Hematopoietic multipotent progenitor cell treated with erythropoietin and hydrocortisone succinate and interleukin-3 and kit ligand, for 6 days (in vitro differentiated cells): Measurements from ENCODE around the gene MAP3K14.
"Not testable (repeated sequence)": the region's sequence is repeated elsewhere in the genome, so short reads cannot be mapped to it uniquely, and the experiment has no call there.

Experiments
- DNase-seq: peaks from one replicate; pipeline ENCODE4 v3.0.0-alpha.2; 2015

Gene MAP3K14

DNA sequence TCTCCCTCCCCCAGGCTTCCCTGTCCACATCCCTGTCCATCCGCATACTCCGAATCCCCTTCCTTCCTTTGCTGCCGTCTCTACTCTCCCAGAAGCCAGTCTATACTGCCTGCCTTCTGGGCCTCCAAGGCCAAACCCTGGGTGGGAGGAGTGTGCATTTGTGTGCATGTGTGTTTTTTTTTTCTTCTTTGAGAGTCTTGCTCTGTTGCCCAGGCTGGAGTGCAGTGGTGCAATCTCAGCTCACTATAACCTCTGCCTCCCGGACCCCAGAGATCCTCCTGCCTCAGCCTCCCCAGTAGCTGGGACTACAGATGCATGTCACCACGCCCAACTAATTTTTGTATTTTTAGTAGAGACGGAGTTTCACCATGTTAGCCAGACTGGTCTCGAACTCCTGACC is 63.6 kb downstream of the MAP3K14 start:
- DNase-seq, result not testable (repeated sequence)

- DNase-seq, result no peak
Measured at GRCh38 chr17:45251931-45252330, 64.9 kb downstream of the MAP3K14 start.

DNA sequence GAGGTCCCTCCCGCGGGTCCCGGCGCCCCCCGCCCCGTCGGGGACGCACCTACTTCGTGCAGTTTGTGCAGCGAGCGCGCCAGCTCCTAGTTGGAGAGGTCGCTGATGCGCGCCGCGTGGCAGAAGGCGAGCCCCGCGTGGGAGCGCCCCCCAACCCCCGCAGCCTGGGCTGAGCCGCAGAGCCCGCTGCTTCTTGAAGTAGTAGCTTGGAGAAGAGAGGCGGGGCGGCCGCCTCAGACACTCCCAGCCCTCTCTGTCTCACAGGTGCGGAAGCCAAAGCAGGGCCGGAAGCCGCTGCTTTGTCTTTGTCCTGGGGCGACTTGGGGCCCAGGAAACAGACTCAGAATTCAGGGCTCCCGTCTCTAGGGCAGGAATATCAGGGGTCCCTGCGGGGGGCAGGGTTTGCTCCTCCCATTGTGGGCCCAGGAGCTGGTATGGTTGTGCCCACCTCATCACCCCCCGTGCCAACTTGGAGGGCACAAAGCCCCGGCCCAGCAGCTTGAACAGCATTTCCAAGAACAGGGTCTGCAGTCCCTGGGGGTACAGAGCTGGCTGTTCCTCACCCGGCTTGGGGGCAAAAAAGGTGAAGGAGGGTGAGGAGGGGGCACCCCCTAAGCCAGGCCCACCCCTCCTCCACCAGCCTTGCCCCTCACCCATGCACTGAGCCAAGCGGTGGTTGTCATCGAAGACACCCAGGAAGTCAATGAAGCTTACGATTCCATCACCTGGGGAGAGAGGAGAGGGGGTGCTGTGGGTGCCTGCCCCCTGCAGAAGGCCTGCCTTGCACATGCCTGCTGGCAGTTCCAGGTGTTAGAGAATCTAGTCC is 68.5 kb downstream of the MAP3K14 start:
- DNase-seq, result peak; percentile 74

DNA sequence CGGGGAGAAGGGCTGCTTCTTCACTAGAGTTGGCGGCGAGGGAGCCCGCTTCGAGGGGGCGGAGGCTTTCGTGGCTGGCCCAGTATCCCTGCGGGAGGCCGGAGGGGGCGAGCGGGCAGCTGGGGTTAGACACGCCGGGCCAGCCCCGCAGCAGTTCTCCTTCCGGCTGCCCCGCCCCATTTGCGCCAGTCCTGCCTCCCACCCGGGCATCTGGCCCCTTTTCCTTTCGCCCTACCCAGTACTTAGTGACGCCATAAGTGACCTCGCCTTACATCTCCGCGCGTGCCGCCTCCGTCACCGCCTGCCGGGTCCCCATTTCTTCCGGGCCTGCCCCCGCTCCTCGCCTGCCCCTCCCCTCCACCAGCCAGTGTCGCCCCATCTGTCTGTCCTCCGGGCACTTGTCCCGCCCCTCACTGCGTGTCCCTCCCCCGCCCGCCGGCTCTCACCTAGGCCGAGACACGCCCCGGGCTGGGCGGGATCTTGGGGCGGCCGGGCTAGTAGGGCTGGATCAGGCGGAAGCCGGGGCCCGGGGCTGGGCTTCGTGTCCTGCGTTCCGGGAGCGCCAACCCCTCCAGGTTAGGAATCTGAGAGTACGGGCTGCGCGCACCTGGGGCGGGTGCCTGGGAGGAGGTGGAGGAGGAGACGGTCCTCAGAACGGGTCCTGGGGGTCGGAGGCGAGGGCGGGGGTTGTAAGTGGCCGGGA is 69.2 kb downstream of the MAP3K14 start:
- DNase-seq, result peak; percentile 98

- DNase-seq, result peak; percentile 37
Measured at GRCh38 chr17:45246861-45247428, 69.9 kb downstream of the MAP3K14 start.

DNA sequence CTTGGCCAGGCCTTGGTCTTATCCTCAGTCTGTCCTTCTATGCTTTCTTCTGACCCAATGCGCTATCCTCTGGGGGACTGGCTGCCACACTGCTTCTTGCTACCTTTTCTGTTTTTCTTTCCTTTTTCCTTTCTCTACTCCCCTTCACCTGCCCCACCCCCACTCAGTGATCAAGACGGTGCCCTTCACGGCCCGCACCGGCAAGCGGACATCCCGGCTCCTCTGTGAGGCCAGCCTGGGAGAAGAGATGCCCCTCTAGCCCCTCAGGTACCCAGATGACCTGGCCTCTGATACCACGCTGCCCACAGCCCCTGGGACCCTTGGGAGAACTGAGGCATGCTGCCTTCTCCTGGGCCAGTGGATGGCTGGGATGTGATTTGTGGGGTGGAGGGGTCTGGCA is 70.5 kb downstream of the MAP3K14 start:
- no peak for DNase-seq

DNA sequence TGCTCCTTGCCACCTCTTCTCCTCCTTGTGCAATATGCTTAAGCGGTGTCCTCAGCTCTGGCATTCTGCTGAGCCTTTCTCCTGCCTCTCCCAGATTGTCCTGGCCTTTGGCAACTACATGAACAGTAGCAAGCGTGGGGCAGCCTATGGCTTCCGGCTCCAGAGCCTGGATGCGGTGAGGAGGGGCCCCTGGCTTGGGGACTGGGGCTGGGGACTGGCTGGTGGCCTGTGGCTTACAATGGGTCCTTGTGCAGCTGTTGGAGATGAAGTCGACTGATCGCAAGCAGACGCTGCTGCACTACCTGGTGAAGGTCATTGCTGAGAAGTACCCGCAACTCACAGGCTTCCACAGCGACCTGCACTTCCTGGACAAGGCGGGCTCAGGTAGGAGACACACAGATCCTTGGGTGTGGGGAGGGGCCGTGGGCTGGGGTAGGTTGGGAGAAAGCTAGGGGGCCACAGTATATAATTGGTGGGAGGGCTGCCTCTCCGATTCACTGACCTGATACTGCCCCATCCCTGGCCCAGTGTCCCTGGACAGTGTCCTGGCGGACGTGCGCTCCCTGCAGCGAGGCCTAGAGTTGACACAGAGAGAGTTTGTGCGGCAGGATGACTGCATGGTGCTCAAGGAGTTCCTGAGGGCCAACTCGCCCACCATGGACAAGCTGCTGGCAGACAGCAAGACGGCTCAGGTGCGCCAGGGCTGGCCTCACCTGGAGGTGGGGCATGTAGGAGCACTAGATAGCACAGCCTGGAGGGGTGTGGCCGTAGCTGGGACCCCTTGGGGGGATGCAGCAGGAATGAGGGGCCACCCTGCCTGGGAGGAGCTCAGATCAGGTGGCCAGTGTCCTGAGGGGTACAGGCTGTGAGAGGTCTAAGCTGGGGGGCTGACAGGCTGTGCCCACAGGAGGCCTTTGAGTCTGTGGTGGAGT is 71.8 kb downstream of the MAP3K14 start:
- DNase-seq, result no peak

GRCh38 chr17:45243750-45244149 is 73.1 kb downstream of the MAP3K14 start:
- DNase-seq, result no peak

- no peak for DNase-seq
Measured at GRCh38 chr17:45242029-45242414, 74.8 kb downstream of the MAP3K14 start.

- DNase-seq, result no peak
Measured at GRCh38 chr17:45241328-45242028, 75.3 kb downstream of the MAP3K14 start.

- no peak for DNase-seq
Measured at GRCh38 chr17:45240905-45241327, 75.9 kb downstream of the MAP3K14 start.

GRCh38 chr17:45238155-45238774 is 78.6 kb downstream of the MAP3K14 start:
- no peak for DNase-seq

DNA sequence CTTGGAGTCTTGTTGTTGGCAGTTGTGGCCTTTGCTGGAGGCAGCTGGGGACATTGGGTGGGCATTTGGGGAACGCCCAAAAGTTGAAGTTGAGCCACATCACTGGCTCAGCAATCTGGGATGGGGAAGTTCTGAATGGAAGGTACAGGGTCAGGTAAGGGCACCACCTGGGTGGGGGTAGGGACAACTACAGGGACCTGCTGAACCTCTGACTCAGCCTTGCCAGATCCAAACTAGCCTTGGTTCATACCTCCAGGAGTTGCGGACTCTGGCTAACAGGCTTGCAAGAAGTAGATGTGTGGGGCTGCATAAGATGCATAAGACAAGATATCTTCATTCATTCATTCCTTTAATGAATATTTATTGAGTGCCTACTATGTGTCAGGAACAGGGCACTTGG is 79.1 kb downstream of the MAP3K14 start:
- DNase-seq, result no peak

- no peak for DNase-seq
Measured at GRCh38 chr17:45236282-45236606, 80.6 kb downstream of the MAP3K14 start.

DNA sequence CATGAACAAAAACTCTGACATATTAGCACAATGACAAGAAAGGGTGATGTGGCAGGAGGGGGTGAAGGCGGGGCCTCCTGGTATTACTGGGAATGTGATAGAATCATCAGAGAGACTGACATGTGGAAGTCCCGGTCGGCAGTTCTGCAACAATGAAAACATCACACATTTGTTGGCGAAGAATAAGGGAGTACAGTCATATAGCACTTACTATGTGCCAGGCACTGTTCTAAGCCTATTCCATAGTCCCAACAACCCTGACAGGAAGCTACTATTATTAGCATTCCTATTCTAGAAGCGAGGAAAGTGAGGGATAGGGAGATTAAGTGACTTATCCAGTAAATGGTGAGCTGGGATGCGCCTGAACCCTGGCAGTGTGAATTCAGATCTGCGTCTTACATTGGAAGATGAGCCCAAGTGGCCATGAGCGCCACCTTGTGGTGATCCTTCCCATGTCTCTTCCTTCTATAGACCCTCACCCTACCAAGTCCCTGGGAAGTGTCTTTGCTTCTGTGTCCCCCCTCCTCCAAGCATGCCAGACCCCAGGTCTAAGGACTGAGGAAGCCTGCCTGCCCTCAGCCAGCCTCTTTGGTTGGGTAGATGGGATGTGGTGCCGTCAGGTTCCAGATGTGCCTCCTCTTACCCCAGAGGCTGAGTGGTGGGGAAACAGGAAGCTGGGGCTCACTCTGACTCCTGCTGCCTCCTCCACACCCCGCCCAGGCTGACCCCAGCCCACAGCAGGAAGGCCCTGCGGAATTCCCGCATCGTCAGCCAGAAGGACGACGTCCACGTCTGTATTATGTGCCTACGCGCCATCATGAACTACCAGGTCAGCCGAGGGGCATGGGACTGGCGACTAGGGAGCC is 81.2 kb downstream of the MAP3K14 start:
- peak; percentile 91 for DNase-seq

DNA sequence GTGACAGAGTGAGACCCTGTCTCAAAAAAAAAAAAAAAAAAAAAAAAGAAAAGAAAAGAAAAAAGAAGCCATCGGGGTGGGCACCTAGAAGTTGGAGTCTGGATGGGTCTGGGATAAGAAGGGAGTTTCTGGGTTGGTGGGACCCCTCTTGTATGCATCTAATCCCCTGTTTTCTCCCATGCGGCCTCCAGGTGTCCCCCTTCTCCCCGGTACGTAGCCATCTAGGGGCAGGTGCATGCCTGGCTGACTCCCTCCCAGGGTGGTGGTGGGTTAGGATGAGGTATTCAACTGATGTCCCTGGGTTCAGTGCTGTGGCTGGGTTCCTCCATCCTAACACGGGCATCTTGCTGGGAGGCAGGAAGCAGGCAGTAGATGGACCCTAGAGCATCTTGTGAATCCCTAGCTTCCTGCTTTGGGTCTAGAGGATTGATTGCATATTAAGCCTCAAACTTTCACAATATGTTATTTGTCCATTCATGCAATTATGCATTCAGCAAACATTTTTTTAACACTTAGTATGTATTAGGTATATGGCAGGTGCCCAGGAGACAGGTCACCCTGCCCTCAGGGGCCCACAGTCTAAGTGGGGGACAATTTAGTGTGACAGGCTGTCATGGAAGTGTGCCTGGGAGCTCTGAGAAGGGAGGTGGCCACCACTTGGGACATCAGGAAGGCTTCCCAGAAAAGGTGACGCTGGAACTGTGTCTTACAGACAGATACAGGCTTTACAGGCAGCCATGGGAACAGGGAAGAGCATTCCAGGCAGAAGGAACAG is 82.0 kb downstream of the MAP3K14 start:
- DNase-seq, result no peak

DNA sequence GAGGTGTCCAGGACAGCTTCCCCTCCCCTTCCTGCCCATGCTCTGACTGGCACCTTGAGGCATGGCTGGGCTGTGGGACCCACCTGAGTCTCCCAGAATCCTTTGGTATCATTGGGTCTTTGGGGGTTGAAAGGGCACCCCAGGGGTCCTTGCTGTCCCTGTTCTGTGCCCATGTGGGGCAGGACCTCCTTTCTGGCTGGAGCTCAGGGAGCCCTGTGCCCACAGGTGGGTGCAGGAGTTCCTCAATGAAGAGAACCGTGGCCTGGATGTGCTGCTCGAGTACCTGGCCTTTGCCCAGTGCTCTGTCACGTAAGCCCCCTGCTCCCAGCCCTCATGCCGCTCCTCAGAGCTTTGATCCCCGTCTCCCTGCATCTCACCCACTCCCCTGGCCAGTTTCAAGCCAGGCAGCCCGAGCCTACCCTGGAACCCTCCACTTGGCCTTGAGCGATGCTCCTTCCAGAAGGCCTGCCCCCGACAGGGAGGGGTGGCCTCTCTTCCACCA is 83.3 kb downstream of the MAP3K14 start:
- DNase-seq, result no peak

- DNase-seq, result no peak
Measured at GRCh38 chr17:45232514-45233422, 84.1 kb downstream of the MAP3K14 start.
